NB4 (cell line): Measurements from ENCODE around the gene CDKN3.

ENCODE experiments used
- CTCF ChIP-seq: IDR thresholded peaks from one replicate; pipeline ENCODE4 v1.5.1; 2012; ENCODE audit warnings: low read depth, low read length
- POLR2A ChIP-seq: IDR thresholded peaks from 2 replicates; pipeline ENCODE4 v1.6.1; 2011; ENCODE audit warnings: mild to moderate bottlenecking; ENCODE audit not compliant: insufficient read length; ENCODE audit errors: extremely low read depth

- TF ChIP-seq CTCF (no peak), POLR2A (no peak)
These were observed 42.7 kb upstream of the CDKN3 start for GRCh38 chr14:54354096-54354495.
